HUES6 (cell line): ENCODE measurements around the gene HEATR1.

Experiments used
- H3K27ac ChIP-seq: 2 replicates; pipeline ENCODE4 v1.7.0; 2013; ENCODE audit warnings: low read depth, mild to moderate bottlenecking, low read length, inconsistent platforms
- H3K27me3 ChIP-seq: 2 replicates; pipeline ENCODE4 v1.6.1; 2013; ENCODE audit warnings: low read length; ENCODE audit not compliant: control insufficient read depth, insufficient read depth
- H3K36me3 ChIP-seq: 2 replicates; pipeline ENCODE4 v1.6.1; 2013; ENCODE audit warnings: low read length; ENCODE audit not compliant: control insufficient read depth, insufficient read depth
- H3K4me1 ChIP-seq: 2 replicates; pipeline ENCODE4 v1.6.1; 2013; ENCODE audit warnings: low read length; ENCODE audit not compliant: control insufficient read depth, insufficient read depth
- H3K4me3 ChIP-seq: 2 replicates; pipeline ENCODE4 v1.5.1; 2013; ENCODE audit warnings: low read depth, low read length
- H3K9ac ChIP-seq: one replicate; pipeline ENCODE4 v1.6.1; 2013; ENCODE audit warnings: mild to moderate bottlenecking, low read length
- H3K9me3 ChIP-seq: 2 replicates; pipeline ENCODE4 v1.6.1; 2013; ENCODE audit warnings: low read depth, low read length; ENCODE audit not compliant: control insufficient read depth, insufficient read depth

The HEATR1 gene

DNA sequence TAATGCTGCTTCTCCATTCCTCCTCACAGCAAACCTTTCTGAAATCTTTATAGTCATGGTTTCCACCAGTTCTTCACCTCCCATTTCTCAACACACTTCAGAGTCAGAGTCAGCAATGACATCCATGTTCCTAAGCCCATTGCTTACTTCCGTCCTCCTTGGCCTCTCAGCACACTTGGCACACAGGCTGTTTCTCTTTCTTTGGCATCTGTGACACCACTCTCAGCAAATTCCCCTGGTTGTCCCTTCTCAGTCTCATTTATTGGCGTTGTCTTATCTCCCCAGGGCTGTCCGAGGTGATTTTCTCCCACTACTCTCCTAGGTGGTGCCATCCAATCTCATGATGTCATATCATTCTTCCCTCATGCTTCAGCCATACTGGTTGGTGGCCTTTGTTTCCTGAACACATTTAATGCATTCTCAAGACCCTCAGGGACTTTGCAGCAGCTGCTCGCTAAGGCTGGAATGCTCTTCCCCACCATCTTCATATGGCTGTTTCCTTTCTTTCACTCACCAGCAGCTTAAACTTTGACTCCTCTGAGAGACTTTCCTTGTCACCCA, 83.8 kb downstream of the HEATR1 start:
- Histone ChIP-seq H3K27me3 (peaks cover 11% of the 10 kb centered on the region), H3K27ac (no peak overlapping the region), H3K9me3 (no peaks in the 10 kb centered on the region), H3K4me3 (no peak overlapping the region), H3K9ac (no peak overlapping the region), H3K36me3 (no peaks in the 10 kb centered on the region), H3K4me1 (peaks cover 13% of the 10 kb centered on the region)

DNA sequence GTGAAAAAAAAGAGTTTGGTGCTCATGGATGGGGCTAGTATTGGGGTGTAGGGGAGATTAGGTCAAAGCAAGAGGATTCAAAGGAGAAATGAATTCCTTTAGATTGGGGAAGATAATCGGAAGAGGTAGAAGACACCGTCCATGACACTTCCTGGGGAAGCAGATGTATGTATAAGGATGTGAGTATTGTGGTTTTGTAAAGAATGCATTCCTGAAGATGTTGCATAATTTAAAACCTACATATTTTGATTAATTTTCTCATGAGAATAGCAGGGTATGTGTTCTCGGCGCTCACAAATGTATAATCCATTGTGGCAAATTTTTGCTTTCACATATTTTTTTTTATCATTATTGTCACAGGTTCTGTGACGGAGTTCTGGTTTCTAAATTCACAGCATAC, 86.0 kb downstream of the HEATR1 start:
- peaks cover 10% of the 10 kb centered on the region for H3K4me1 ChIP-seq
- H3K36me3 ChIP-seq = no peaks in the 10 kb centered on the region
- peaks cover 4% of the 10 kb centered on the region for H3K27me3 ChIP-seq
- H3K27ac ChIP-seq = no peak overlapping the region
- H3K4me3 ChIP-seq = no peak overlapping the region
- no peaks in the 10 kb centered on the region for H3K9me3 ChIP-seq
- no peak overlapping the region for H3K9ac ChIP-seq

DNA sequence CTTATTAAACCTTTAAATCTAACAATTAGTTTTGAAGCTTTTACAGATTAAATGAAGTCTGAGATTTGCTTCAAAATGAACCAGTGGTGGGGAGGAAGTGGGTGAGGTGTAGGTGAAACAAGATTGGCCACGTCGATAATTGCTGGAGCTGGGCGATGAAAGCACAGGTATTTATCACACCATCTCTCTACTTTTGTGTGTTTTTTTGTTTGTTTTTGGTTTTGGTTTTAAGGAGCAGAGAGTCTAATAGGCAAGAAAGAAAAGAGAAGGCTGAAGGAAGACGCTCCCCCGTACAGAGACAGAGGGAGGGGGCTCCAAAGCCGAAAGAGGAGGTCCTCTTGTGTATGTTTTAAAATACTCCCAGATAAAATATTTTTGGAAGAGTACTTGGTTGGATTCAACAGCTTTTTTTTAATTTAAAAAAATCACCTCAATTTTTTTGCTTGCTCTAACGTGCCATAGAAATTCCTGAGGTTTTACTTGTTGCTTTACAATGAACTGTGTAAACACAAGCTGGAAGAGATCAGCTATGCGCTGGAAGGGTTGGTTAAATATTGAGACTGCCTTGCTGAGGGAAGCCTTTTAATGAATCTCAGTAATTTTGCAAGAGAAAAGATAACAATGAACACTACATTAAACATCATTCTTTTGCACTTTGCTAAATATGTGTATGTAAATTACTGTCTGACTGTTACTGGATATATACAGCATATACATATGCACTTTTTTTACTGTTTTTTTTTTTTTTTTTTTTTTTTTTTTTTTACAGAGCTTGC, 87.2 kb downstream of the HEATR1 start:
- Histone ChIP-seq H3K4me3 (no peak overlapping the region), H3K4me1 (peaks cover 7% of the 10 kb centered on the region; the same call in 1 of the 2 replicates), H3K27ac (no peak overlapping the region), H3K36me3 (no peaks in the 10 kb centered on the region), H3K27me3 (no peaks in the 10 kb centered on the region), H3K9ac (no peak overlapping the region), H3K9me3 (no peaks in the 10 kb centered on the region)

DNA sequence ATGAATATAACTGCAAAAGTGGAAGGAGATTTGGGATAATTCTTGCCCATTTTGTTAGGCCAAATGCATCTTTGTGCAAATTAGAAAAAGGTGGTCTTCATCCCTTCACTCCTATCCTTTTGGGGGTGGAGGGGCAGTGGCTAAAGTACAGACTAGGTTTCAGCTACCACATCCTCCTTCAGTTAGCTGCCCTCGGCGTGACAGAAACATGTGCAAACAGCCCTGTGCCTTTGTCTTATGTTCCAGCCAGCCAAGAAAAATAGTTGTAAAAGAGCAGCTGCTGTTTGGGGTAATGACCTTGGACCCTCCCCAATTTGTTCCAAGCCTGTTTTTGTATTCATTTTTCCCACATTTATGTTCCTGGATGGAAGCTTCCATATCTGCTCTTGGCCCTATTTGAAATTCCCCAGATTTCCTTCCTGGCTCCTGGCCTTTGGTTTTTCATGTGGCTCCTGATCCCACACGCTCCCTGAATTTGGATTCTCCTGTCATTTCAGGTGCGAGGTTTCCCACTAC, 88.8 kb downstream of the HEATR1 start:
- H3K27ac ChIP-seq = no peak overlapping the region
- H3K9ac ChIP-seq = no peak overlapping the region
- no peaks in the 10 kb centered on the region for H3K9me3 ChIP-seq
- no peak overlapping the region for H3K4me3 ChIP-seq
- no peaks in the 10 kb centered on the region for H3K27me3 ChIP-seq
- H3K4me1 ChIP-seq = peaks cover 7% of the 10 kb centered on the region; the same call in 1 of the 2 replicates
- H3K36me3 ChIP-seq = no peaks in the 10 kb centered on the region

DNA sequence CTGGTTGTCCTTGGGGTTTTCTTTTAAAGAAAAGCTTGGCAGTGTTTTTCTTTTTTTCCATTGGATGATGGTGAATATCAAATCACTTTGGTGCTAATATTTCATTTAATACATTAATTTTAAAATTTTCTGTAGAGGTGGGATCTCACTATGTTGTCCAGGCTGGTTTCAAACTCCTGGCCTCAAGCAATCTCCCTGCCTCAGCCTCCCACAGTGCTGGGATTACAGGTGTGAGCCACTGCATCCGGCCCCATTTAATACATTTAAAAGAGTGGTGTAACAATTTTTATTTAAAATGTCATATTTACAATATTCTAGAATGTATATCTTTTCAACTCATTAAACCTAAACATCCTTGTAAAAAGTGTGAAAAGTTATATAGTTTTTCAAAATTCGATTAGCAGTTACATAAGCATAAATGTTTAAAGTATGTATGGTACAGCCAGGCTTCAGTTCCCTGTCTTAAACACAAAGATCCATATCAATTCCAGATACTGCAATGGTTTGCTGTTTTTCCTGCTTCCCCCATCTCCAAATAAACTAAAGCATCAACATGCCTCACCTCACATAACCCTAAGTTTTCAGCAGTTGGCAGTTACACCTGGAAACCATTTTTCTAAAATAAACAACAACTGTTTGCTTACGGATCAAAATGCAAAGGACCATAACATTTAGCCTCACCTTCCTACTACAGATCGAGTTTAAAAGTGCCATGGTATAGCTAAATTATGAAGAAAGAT, 89.4 kb downstream of the HEATR1 start:
- no peaks in the 10 kb centered on the region for H3K27me3 ChIP-seq
- no peaks in the 10 kb centered on the region for H3K9me3 ChIP-seq
- H3K4me1 ChIP-seq = peaks cover 7% of the 10 kb centered on the region; the same call in 1 of the 2 replicates
- H3K27ac ChIP-seq = no peak overlapping the region
- no peak overlapping the region for H3K9ac ChIP-seq
- H3K36me3 ChIP-seq = no peaks in the 10 kb centered on the region
- no peak overlapping the region for H3K4me3 ChIP-seq

DNA sequence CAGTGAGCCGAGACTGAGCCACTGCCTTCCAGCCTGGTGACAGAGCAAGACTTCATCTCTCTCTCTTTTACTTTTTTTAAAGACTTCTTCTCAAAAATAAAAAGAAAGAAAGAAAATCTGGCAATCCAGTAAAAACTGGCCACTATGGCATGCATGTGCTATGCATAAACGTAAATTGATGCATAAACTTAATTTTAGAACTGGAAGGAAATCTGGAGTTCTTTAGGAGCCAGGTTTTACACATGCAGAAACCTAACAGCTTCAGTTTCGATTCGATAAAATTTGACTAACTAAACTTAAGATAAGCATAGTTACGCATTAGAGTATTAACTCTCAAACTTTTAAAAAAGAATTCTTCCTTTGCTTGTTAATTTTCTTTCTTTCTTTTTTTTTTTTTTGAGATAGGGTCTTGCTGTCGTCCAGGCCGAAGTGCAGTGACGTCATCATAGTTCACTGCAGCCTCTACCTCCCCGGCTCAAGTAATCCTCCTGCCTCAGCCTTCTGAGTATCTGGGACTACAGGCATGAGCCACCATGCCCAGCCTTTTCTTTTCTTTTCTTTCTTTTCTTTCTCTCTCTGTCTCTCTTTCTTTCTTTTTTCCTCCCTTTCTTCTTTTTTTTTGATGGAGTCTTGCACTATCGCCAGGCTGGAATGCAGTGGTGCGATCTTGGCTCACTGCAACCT, 92.4 kb downstream of the HEATR1 start:
- Histone ChIP-seq H3K4me3 (no peak overlapping the region), H3K4me1 (peaks cover 3% of the 10 kb centered on the region; the same call in 1 of the 2 replicates), H3K9ac (no peak overlapping the region), H3K9me3 (no peaks in the 10 kb centered on the region), H3K27me3 (no peaks in the 10 kb centered on the region), H3K36me3 (no peaks in the 10 kb centered on the region), H3K27ac (no peak overlapping the region)

DNA sequence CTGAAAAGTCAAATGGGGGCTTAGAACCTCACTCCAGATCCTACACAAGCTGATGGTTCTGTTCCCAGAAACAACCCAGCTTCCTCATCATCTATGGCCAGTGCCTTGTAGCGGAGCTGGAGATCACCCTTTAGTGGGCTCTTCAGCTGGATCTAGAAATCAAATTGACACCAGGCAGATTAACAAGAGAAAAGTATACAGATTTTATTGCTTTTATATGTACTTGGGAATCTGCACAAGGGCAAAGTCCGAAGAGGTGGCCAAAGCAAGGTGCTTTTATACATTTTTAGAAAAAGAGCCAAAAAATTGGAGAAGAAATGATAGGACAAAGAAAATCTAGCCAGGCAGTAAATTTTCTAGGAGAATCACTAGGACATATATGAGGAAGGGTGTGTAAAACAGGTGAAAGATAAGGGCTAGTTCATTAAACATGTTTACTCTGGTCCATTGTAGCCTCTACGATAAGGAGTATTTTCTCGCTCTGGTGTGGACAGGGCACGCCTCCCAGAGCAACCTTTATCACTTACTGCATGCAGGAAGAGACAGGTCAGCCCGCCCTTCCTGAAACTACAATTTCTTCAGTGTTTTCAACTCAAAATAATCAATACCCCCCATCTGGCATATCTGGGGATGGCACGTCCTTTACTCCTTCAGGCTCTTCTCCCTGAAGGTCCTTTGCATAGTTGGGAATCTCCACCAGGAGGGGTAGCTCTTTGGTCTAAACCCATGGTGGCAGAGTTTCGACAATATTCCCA, 94.5 kb downstream of the HEATR1 start:
- H3K9ac ChIP-seq = no peak overlapping the region
- H3K4me1 ChIP-seq = no peaks in the 10 kb centered on the region
- no peaks in the 10 kb centered on the region for H3K9me3 ChIP-seq
- H3K36me3 ChIP-seq = no peaks in the 10 kb centered on the region
- no peak overlapping the region for H3K4me3 ChIP-seq
- no peak overlapping the region for H3K27ac ChIP-seq
- no peaks in the 10 kb centered on the region for H3K27me3 ChIP-seq

DNA sequence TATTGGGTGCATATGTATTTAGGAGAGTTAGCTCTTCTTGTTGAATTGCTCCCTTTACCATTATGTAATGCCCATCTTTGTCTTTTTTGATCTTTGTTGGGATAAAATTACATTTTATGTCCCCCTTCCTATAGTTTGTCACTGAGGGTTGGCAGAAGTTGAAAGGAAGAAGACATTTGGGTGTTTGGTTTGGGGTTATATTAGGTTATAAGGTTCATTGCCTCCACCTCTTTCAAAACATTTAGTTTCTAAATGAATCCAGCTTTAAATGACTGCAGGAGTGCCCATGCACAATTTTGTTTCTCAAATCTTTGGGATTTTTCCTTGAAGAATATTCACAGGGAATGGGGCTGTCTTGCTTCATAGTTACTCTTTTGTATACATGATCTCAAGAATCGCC, 95.1 kb downstream of the HEATR1 start:
- no peak overlapping the region for H3K9ac ChIP-seq
- no peaks in the 10 kb centered on the region for H3K4me1 ChIP-seq
- no peaks in the 10 kb centered on the region for H3K27me3 ChIP-seq
- no peaks in the 10 kb centered on the region for H3K9me3 ChIP-seq
- H3K4me3 ChIP-seq = no peak overlapping the region
- no peak overlapping the region for H3K27ac ChIP-seq
- no peaks in the 10 kb centered on the region for H3K36me3 ChIP-seq

DNA sequence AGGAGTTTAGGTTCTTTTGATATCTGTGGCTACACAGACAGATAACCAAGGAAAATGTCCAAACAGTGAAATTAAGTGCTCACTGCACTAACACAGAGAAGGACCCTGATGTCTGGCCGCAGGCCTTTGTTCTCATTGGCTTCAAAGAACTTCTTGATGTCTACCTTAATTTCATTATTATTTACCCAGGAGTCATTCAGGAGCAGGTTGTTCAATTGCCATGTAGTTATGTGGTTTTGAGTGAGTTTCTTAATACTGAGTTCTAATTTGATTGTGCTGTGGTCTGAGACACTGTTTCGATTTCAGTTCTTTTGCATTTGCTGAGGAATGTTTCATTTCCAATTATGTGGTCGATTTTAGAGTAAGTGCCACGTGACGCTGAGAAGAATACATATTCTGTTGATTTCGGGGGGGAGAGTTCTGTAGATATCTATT, 95.7 kb downstream of the HEATR1 start:
- H3K9ac ChIP-seq = no peak overlapping the region
- H3K4me1 ChIP-seq = 0 out of 2 replicates have a peak, but pooled peaks cover under 1% of the 10 kb centered on the region
- no peaks in the 10 kb centered on the region for H3K27me3 ChIP-seq
- H3K36me3 ChIP-seq = no peaks in the 10 kb centered on the region
- H3K9me3 ChIP-seq = no peaks in the 10 kb centered on the region
- H3K27ac ChIP-seq = no peak overlapping the region
- H3K4me3 ChIP-seq = no peak overlapping the region

DNA sequence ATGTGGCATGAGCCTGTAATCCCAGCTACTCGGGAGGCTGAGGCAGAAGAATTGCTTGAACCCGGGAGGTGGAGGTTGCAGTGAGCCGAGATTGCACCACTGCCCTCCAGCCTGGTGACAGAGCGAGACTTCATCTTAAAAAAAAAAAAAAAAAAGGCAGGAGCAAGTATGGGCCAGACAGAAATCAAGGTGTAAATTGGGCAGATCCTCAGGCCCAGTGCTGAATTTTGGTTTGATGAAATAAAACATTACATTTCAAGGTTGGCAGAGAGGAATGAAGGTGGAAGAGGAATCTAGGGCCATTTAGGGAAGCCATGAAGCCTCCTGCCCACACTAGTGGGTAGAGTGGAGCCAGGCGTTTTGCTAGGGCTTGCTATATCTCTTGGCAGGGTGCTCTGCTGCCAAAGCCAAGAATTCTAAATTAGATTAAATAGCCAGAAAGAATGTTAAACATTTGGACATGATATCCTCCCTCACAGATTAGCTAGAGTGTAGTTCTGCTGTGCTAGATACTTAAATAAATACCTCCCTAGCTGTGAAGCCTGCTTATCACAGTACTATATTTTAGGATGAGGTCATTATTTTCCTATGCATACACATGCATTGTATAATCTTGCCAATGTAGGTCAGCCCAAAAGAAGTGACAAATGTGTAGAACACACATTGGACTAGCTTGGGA, 97.2 kb downstream of the HEATR1 start:
- Histone ChIP-seq H3K4me1 (0 out of 2 replicates have a peak, but pooled peaks cover 6% of the 10 kb centered on the region), H3K27ac (no peak overlapping the region), H3K4me3 (no peak overlapping the region), H3K27me3 (no peaks in the 10 kb centered on the region), H3K9me3 (no peaks in the 10 kb centered on the region), H3K36me3 (no peaks in the 10 kb centered on the region), H3K9ac (no peak overlapping the region)
